ENCODE data around the gene SASS6.

The SASS6 gene

GRCh38 chr1:100132566-100133477 lies at the start of gene SASS6, which contains the start of gene TRMT13:
SASS6 (minus strand) TSS chr1:100132930; CDS start chr1:100132814, 116 bp downstream.
TRMT13 (plus strand) TSS chr1:100133163; CDS start chr1:100133169, 6 bp downstream.
- DNase-seq (ENCODE audit: low spot score): peak; percentile 85
- in situ Hi-C loops (cut with MboI; ENCODE audit: low pct_unique_long_range_greater_than_20kb, low sequenced_read_pairs, unreplicated experiment): no loop called here
- no peak for TF ChIP-seq CTCF (IDR thresholded peaks at IDR 0.05; ENCODE audit: extremely low read depth, insufficient read depth, missing control alignments)

GRCh38 chr1:100178091-100178490 lies 45.4 kb upstream of the SASS6 start, which contains the start of gene LRRC39:
LRRC39 (minus strand) TSS chr1:100178256; CDS start chr1:100168516, 9,740 bp downstream.
- in situ Hi-C loops (cut with MboI; ENCODE audit: low pct_unique_long_range_greater_than_20kb, low sequenced_read_pairs, unreplicated experiment): no loop called here
- TF ChIP-seq CTCF (IDR thresholded peaks at IDR 0.05; ENCODE audit: extremely low read depth, insufficient read depth, missing control alignments): no peak
- no peak for DNase-seq (ENCODE audit: low spot score)

GRCh38 chr1:100177295-100178041 lies 44.7 kb upstream of the SASS6 start:
- TF ChIP-seq CTCF (IDR thresholded peaks at IDR 0.05; ENCODE audit: extremely low read depth, insufficient read depth, missing control alignments): no peak
- in situ Hi-C loops (cut with MboI; ENCODE audit: low pct_unique_long_range_greater_than_20kb, low sequenced_read_pairs, unreplicated experiment): no loop called here
- DNase-seq (ENCODE audit: low spot score): no peak

GRCh38 chr1:100168051-100168450 lies 35.3 kb upstream of the SASS6 start:
- DNase-seq (ENCODE audit: low spot score): no peak
- in situ Hi-C loops (cut with MboI; ENCODE audit: low pct_unique_long_range_greater_than_20kb, low sequenced_read_pairs, unreplicated experiment): no loop called here
- TF ChIP-seq CTCF (IDR thresholded peaks at IDR 0.05; ENCODE audit: extremely low read depth, insufficient read depth, missing control alignments): no peak

- in situ Hi-C loops (cut with MboI; ENCODE audit: low pct_unique_long_range_greater_than_20kb, low sequenced_read_pairs, unreplicated experiment): no loop called here
- DNase-seq (ENCODE audit: low spot score): no peak
- no peak for TF ChIP-seq CTCF (IDR thresholded peaks at IDR 0.05; ENCODE audit: extremely low read depth, insufficient read depth, missing control alignments)
Measured at GRCh38 chr1:100164702-100165101, 32.0 kb upstream of the SASS6 start.

- in situ Hi-C loops (cut with MboI; ENCODE audit: low pct_unique_long_range_greater_than_20kb, low sequenced_read_pairs, unreplicated experiment): no loop called here
- DNase-seq (ENCODE audit: low spot score): no peak
- no peak for TF ChIP-seq CTCF (IDR thresholded peaks at IDR 0.05; ENCODE audit: extremely low read depth, insufficient read depth, missing control alignments)
Measured at GRCh38 chr1:100164216-100164615, 31.5 kb upstream of the SASS6 start.

Measured in GM13977 (cell line).